HepG2 (cell line): ENCODE measurements around the gene LSMEM2. TPM values are rescaled to one million over a fixed set of nuclear protein-coding genes. Genes with fewer than 3 reads are reported as not detected.

Experiments used
- ETV6 ChIP-seq: sonication (generic); formaldehyde crosslinking; conservative IDR thresholded peaks from 2 replicates; pipeline ENCODE4 v1.4.0; 2020; ENCODE audit warnings: missing genetic modification reagents
- HOXA3 ChIP-seq: sonication (generic); formaldehyde crosslinking; IDR thresholded peaks from 2 replicates; pipeline ENCODE4 v1.5.0; 2020; ENCODE audit warnings: missing genetic modification reagents
- NCOA1 ChIP-seq: sonication (generic); formaldehyde crosslinking; IDR thresholded peaks from 2 replicates; pipeline ENCODE4 v1.9.0; 2021; ENCODE audit warnings: missing genetic modification reagents
- NR2F1 ChIP-seq, 2 experiments: fragments of 450-650 bp in 1 of 2; formaldehyde crosslinking in 1 of 2; IDR thresholded peaks; 2 replicates each; pipeline versions ENCODE4 v1.5.0 to v1.6.1; 2016 to 2020; ENCODE audit warnings: mild to moderate bottlenecking in 1 of 2, missing compliant biosample characterization in 1 of 2, missing genetic modification reagents in 1 of 2, moderate library complexity in 1 of 2
- POLR2G ChIP-seq: fragments of 200-400 bp; formaldehyde crosslinking; IDR thresholded peaks from 2 replicates; pipeline ENCODE4 v1.6.1; 2018; ENCODE audit warnings: mild to moderate bottlenecking, low read depth, low read length, moderate library complexity
- RAD21 ChIP-seq: fragments of 450-650 bp; formaldehyde crosslinking; IDR thresholded peaks from 2 replicates; pipeline ENCODE4 v1.5.0; 2020; ENCODE audit warnings: mild to moderate bottlenecking
- SOX5 ChIP-seq: IDR thresholded peaks from 2 replicates; pipeline ENCODE4 v1.6.1; 2016; ENCODE audit warnings: borderline replicate concordance
- ZNF367 ChIP-seq: sonication (generic); formaldehyde crosslinking; IDR thresholded peaks from 2 replicates; pipeline ENCODE4 v1.4.0; 2020; ENCODE audit warnings: missing genetic modification reagents, borderline replicate concordance
- ZNF839 ChIP-seq: sonication (generic); formaldehyde crosslinking; IDR thresholded peaks from 2 replicates; pipeline ENCODE4 v1.4.0; 2020; ENCODE audit warnings: missing genetic modification reagents, mild to moderate bottlenecking, borderline replicate concordance
- polyA plus RNA-seq, 8 experiments: library from polyadenylated mRNA; depleted of rRNA in 3 of 8; stranded (reverse) in 7 of 8; unstranded in 1 of 8; fragments of >200 nt; fragmentation: Illumina TruSeq in 4 of 8; extraction: Trizol in 4 of 8; gene quantifications; 2 replicates each; pipeline versions ENCODE4 v1.2.1 to v1.2.3, GENCODE V29; 2011 to 2016; ENCODE audit warnings: low read depth in 4 of 8, missing spikeins in 1 of 8, mixed read lengths in 1 of 8; ENCODE audit not compliant: insufficient read depth in 1 of 8
- total RNA-seq, 5 experiments: library from RNA; depleted of rRNA; stranded (reverse); fragments of >200 nt; fragmentation: Illumina TruSeq; extraction: Trizol; gene quantifications; 2 replicates each; pipeline ENCODE4 v1.2.3, GENCODE V29; 2016; ENCODE audit warnings: low read depth in 1 of 5
- TF ChIP-seq, protein P1 (sequence below): conservative IDR thresholded peaks from 2 replicates; pipeline ENCODE4 v1.6.1; 2018; ENCODE audit warnings: missing genetic modification reagents
- TF ChIP-seq, protein P2 (sequence below): sonication (generic); formaldehyde crosslinking; IDR thresholded peaks from 2 replicates; pipeline ENCODE4 v1.5.0; 2020; ENCODE audit warnings: mild to moderate bottlenecking, missing genetic modification reagents, borderline replicate concordance
- TF ChIP-seq, protein P3 (sequence below): sonication (generic); formaldehyde crosslinking; IDR thresholded peaks from 2 replicates; pipeline ENCODE4 v1.4.0; 2020; ENCODE audit warnings: missing genetic modification reagents
- TF ChIP-seq, protein P4 (sequence below): sonication (generic); formaldehyde crosslinking; IDR thresholded peaks from 2 replicates; pipeline ENCODE4 v1.4.0; 2020; ENCODE audit warnings: mild to moderate bottlenecking, missing genetic modification reagents
- TF ChIP-seq, protein P5 (sequence below): sonication (generic); formaldehyde crosslinking; IDR thresholded peaks from 2 replicates; pipeline ENCODE4 v1.5.0; 2020; ENCODE audit warnings: missing genetic modification reagents, mild to moderate bottlenecking, borderline replicate concordance

LSMEM2 gene
- total and polyA plus RNA-seq, 2 of the 13 experiments (the other 11 are each of a cell fraction or from before 2014, with no cell fraction given) = 0.07 to 0.41 TPM

DNA sequence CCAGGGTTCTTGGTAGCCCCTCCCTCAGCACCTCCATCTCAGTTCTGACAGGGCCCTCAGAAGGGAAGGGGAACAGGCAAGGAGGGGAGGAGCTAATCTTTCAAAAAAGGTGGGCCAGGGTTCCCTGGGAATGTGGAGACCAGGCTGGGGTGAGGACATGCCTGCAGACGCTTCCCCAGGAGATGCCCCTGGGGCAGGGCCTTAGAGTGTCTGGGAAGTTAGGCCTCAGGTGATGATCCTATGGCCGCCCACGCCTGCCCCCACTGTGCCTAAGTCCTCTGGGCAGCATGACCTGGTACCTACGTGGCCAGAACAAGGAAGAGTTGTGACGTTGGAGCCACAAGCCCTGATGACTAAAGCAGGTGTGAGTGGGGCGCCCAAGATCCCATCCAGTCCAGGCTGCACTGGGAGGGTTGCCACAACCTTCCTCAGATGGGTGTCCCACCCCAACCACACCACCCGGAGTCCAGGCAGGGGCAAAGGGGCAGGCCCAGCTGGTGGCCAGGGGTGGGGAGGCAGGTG, 13.9 kb upstream of the LSMEM2 start (continued):
- TF ChIP-seq, protein P1, sequence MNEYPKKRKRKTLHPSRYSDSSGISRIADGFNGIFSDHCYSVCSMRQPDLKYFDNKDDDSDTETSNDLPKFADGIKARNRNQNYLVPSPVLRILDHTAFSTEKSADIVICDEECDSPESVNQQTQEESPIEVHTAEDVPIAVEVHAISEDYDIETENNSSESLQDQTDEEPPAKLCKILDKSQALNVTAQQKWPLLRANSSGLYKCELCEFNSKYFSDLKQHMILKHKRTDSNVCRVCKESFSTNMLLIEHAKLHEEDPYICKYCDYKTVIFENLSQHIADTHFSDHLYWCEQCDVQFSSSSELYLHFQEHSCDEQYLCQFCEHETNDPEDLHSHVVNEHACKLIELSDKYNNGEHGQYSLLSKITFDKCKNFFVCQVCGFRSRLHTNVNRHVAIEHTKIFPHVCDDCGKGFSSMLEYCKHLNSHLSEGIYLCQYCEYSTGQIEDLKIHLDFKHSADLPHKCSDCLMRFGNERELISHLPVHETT (CRISPR knock-in tag) = no peak
- TF ChIP-seq POLR2G (peak; percentile 37; the same call in 1 of the 2 replicates), ZNF367 (CRISPR knock-in tag) (0 out of 2 replicates have a peak, but pooled peaks have one; percentile 40), ZNF839 (0 out of 2 replicates have a peak, but pooled peaks have one; percentile 40), NR2F1 (CRISPR knock-in tag; IDR thresholded peaks at IDR 0.05) (0 out of 4 replicates have a peak, but pooled peaks of 1 of the 2 experiments have one; percentile 2), RAD21 (no peak), HOXA3 (CRISPR knock-in tag) (peak; percentile 43; the same call in 1 of the 2 replicates), NCOA1 (CRISPR knock-in tag) (no peak), ETV6 (CRISPR knock-in tag) (no peak), SOX5 (CRISPR knock-in tag) (0 out of 2 replicates have a peak, but pooled peaks have one; percentile 6)
- TF ChIP-seq, protein P2, sequence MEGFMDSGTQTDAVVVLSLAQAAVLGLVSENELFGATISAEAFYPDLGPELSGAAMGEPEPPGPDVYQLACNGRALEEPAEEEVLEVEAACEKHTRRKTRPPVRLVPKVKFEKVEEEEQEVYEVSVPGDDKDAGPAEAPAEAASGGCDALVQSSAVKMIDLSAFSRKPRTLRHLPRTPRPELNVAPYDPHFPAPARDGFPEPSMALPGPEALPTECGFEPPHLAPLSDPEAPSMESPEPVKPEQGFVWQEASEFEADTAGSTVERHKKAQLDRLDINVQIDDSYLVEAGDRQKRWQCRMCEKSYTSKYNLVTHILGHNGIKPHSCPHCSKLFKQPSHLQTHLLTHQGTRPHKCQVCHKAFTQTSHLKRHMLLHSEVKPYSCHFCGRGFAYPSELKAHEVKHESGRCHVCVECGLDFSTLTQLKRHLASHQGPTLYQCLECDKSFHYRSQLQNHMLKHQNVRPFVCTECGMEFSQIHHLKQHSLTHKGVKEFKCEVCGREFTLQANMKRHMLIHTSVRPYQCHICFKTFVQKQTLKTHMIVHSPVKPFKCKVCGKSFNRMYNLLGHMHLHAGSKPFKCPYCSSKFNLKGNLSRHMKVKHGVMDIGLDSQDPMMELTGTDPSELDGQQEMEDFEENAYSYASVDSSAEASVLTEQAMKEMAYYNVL (CRISPR knock-in tag) = 0 out of 2 replicates have a peak, but pooled peaks have one; percentile 37
- TF ChIP-seq, protein P3, sequence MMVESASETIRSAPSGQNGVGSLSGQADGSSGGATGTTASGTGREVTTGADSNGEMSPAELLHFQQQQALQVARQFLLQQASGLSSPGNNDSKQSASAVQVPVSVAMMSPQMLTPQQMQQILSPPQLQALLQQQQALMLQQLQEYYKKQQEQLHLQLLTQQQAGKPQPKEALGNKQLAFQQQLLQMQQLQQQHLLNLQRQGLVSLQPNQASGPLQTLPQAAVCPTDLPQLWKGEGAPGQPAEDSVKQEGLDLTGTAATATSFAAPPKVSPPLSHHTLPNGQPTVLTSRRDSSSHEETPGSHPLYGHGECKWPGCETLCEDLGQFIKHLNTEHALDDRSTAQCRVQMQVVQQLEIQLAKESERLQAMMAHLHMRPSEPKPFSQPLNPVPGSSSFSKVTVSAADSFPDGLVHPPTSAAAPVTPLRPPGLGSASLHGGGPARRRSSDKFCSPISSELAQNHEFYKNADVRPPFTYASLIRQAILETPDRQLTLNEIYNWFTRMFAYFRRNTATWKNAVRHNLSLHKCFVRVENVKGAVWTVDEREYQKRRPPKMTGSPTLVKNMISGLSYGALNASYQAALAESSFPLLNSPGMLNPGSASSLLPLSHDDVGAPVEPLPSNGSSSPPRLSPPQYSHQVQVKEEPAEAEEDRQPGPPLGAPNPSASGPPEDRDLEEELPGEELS (CRISPR knock-in tag) = peak; percentile 6; the same call in 1 of the 2 replicates
- TF ChIP-seq, protein P4, sequence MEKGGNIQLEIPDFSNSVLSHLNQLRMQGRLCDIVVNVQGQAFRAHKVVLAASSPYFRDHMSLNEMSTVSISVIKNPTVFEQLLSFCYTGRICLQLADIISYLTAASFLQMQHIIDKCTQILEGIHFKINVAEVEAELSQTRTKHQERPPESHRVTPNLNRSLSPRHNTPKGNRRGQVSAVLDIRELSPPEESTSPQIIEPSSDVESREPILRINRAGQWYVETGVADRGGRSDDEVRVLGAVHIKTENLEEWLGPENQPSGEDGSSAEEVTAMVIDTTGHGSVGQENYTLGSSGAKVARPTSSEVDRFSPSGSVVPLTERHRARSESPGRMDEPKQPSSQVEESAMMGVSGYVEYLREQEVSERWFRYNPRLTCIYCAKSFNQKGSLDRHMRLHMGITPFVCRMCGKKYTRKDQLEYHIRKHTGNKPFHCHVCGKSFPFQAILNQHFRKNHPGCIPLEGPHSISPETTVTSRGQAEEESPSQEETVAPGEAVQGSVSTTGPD (CRISPR knock-in tag) = peak; percentile 19; the same call in 1 of the 2 replicates
- TF ChIP-seq, protein P5, sequence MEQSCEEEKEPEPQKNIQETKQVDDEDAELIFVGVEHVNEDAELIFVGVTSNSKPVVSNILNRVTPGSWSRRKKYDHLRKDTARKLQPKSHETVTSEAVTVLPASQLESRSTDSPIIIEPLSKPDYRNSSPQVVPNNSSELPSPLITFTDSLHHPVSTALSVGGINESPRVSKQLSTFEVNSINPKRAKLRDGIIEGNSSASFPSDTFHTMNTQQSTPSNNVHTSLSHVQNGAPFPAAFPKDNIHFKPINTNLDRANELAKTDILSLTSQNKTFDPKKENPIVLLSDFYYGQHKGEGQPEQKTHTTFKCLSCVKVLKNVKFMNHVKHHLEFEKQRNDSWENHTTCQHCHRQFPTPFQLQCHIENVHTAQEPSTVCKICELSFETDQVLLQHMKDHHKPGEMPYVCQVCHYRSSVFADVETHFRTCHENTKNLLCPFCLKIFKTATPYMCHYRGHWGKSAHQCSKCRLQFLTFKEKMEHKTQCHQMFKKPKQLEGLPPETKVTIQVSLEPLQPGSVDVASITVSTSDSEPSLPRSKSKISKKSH = peak; percentile 48; the same call in 1 of the 2 replicates
